Thoracic aorta (tissue), 2 donors: ENCODE results near the gene TMEM81. TPM values are rescaled to one million over a fixed set of nuclear protein-coding genes. Genes with fewer than 3 reads are reported as not detected.

Experiments
- ATAC-seq: fragments of 150-250 bp; one replicate; pipeline ENCODE4 v1.8.0; 2017; ENCODE audit warnings: low read depth; ENCODE audit not compliant: insufficient number of reproducible peaks, low FRiP score
- DNase-seq: peaks from one replicate; pipeline ENCODE4 v3.0.0-alpha.2; 2020; ENCODE audit warnings: low spot score
- H3K27ac ChIP-seq, 2 donors: fragments of 200-600 bp; sonication (generic); 1 replicate in 1 of 2; 2 replicates in 1 of 2; pipeline ENCODE4 v1.5.1; 2016; ENCODE audit warnings: mild to moderate bottlenecking in 2 of 2, moderate library complexity in 2 of 2
- H3K27me3 ChIP-seq: fragments of 200-600 bp; sonication (generic); replicated peaks from 2 replicates; pipeline ENCODE4 v1.6.0; 2016; ENCODE audit warnings: mild to moderate bottlenecking; ENCODE audit not compliant: insufficient read depth
- H3K36me3 ChIP-seq: fragments of 200-600 bp; sonication (generic); one replicate; pipeline ENCODE4 v1.5.1; 2016
- H3K4me1 ChIP-seq, 2 donors: fragments of 200-600 bp; sonication (generic); 1 replicate in 1 of 2; 2 replicates in 1 of 2; pipeline versions ENCODE4 v1.5.1 to v1.6.0; 2016; ENCODE audit warnings: low read depth in 2 of 2, mild to moderate bottlenecking in 1 of 2; ENCODE audit not compliant: control insufficient read depth in 1 of 2
- H3K4me3 ChIP-seq: fragments of 200-600 bp; sonication (generic); 2 replicates; pipeline ENCODE4 v1.5.1; 2016; ENCODE audit warnings: mild to moderate bottlenecking
- H3K9me3 ChIP-seq: fragments of 200-600 bp; sonication (generic); 2 replicates; pipeline ENCODE4 v1.5.1; 2016
- CTCF ChIP-seq: fragments of 200-600 bp; sonication (generic); IDR thresholded peaks from one replicate; pipeline ENCODE4 v1.5.1; 2019; ENCODE audit warnings: antibody characterized with exemption
- total RNA-seq, 2 donors: library from RNA; depleted of rRNA; stranded (reverse); fragments of >200 nt; gene quantifications; one replicate each; pipeline versions ENCODE4 v1.1.0 to v1.2.3, GENCODE V29; 2016

The TMEM81 gene
- total RNA-seq, 2 donors from 2014 or later, result 0.41 to 0.85 TPM

DNA sequence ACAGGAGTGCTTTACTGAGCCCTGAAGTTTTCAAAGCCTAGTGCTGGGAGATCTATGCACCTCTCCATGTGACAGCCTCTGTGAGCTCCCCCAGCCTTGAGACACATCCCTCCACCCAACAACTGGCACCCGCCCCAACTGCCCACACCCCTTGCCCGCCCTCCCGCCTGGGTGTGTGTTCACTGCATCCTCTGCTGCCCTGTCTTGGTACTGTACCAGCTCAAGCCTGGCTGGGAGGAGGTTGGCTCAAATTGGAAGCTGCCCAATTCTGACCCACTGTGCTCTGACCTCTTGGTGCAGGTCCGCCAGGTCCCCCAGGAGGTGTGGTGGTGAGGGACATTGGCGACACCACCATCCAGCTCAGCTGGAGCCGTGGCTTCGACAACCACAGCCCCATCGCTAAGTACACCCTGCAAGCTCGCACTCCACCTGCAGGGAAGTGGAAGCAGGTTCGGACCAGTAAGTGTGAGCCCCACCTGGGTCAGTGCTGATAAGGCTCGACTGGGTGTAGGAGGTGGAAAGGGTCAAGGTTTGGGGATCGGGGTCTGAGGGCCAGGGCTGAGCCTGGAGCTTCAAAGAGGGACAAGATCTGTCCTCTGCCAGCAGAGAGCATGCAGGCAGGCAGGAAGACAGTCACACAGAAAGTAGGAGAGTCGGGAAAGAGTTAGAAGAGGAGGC lies 18.0 kb downstream of the TMEM81 start:
- H3K4me1 ChIP-seq, result peaks cover 0 to 3% of the 10 kb centered on the region in 2 donors
- H3K36me3 ChIP-seq, result no peaks in the 10 kb centered on the region
- TF ChIP-seq CTCF, result no peak
- H3K27me3 ChIP-seq, result no peaks in the 10 kb centered on the region
- no peak overlapping the region for H3K27ac ChIP-seq
- no peak overlapping the region for H3K4me3 ChIP-seq
- H3K9me3 ChIP-seq, result no peaks in the 10 kb centered on the region
- DNase-seq, result no peak
- no peak for ATAC-seq

- Histone ChIP-seq H3K36me3 (no peaks in the 10 kb centered on the region), H3K4me3 (no peak overlapping the region), H3K4me1 (peaks cover 0 to 3% of the 10 kb centered on the region in 2 donors), H3K27me3 (no peaks in the 10 kb centered on the region), H3K9me3 (no peaks in the 10 kb centered on the region), H3K27ac (no peak overlapping the region)
- ATAC-seq, result no peak
- no peak for TF ChIP-seq CTCF
- DNase-seq, result no peak
These were observed 18.6 kb downstream of the TMEM81 start for GRCh38 chr1:205065666-205066065.

GRCh38 chr1:205064741-205065316 lies 19.4 kb downstream of the TMEM81 start:
- Histone ChIP-seq H3K36me3 (no peaks in the 10 kb centered on the region), H3K27ac (no peak overlapping the region), H3K27me3 (no peaks in the 10 kb centered on the region), H3K4me1 (peaks cover 0 to 3% of the 10 kb centered on the region in 2 donors), H3K9me3 (no peaks in the 10 kb centered on the region), H3K4me3 (no peak overlapping the region)
- DNase-seq, result no peak
- ATAC-seq, result no peak
- no peak for TF ChIP-seq CTCF

GRCh38 chr1:205064301-205064700 lies 20.0 kb downstream of the TMEM81 start:
- Histone ChIP-seq H3K4me3 (no peak overlapping the region), H3K9me3 (no peaks in the 10 kb centered on the region), H3K27me3 (no peaks in the 10 kb centered on the region), H3K36me3 (no peaks in the 10 kb centered on the region), H3K27ac (no peak overlapping the region), H3K4me1 (peaks cover 0 to 3% of the 10 kb centered on the region in 2 donors)
- ATAC-seq, result no peak
- no peak for DNase-seq
- no peak for TF ChIP-seq CTCF

DNA sequence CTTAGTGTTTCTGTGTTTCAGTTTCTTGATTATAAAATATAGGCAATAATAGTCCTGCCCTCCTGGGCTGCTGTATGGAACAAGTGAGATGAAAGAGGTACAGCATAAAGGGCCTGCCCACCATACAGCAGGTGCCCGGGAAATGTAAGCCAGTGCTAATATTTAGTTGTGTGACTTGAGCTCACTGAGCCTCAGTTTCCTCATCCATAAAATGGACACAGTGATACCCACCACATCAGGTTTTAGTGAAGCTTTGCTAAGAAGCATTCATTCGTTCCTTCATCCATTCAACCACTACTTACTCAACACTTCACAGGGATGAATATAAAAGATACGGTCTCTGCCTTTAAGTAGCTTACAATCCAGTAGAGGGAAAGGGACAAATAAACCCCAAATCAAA lies 21.4 kb downstream of the TMEM81 start:
- Histone ChIP-seq H3K4me1 (peaks cover 0 to 3% of the 10 kb centered on the region in 2 donors), H3K27me3 (no peaks in the 10 kb centered on the region), H3K9me3 (no peaks in the 10 kb centered on the region), H3K27ac (no peak overlapping the region), H3K4me3 (no peak overlapping the region), H3K36me3 (no peaks in the 10 kb centered on the region)
- TF ChIP-seq CTCF, result no peak
- no peak for ATAC-seq
- no peak for DNase-seq
